Central memory CD4-positive, alpha-beta T cell (primary cell): ENCODE data around the gene PCSK5.
"Not testable (repeated sequence)": the region's sequence is repeated elsewhere in the genome, so short reads cannot be mapped to it uniquely, and the experiment has no call there.

ENCODE experiments used
- DNase-seq: peaks from one replicate; pipeline ENCODE4 v3.0.0; 2022

PCSK5 gene

DNA sequence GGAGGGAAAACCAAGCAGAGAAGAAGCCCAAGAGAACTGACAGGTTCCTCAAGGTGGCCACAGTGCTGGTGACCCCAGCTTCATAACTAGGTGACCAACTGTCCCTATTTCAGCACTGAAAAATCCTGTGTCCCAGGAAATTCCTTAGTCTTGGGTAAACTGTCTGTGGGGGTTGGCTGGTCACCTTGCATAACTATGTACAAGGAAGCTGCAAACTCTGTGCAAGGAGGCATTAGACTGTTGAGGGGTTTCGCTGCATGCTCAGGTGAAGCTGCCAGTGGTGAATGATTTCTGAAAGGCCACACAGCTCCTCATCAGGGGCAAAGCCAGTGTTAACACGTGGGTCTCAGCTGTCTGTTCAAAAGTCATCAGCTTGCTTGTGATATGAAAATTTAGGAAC, 36.9 kb downstream of the PCSK5 start:
- DNase-seq: no peak

DNA sequence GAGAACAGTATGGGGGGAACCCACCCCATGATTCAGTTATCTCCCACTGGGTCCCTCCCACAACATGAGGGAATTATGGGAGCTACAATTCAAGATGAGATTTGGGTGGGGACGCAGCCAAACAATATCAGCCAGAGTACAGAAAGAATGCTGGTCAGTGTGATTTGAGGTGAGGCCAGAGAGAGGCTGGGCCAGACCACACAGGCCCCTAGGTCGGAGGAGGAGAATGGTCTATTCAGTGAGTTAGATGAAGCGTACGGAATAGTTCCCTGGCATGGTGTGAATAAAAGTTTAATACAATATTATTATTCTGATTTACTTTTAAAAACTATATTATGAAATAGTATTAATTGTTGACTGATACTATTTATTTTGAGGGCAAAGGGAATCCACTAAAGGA, 39.7 kb downstream of the PCSK5 start:
- no peak for DNase-seq

DNA sequence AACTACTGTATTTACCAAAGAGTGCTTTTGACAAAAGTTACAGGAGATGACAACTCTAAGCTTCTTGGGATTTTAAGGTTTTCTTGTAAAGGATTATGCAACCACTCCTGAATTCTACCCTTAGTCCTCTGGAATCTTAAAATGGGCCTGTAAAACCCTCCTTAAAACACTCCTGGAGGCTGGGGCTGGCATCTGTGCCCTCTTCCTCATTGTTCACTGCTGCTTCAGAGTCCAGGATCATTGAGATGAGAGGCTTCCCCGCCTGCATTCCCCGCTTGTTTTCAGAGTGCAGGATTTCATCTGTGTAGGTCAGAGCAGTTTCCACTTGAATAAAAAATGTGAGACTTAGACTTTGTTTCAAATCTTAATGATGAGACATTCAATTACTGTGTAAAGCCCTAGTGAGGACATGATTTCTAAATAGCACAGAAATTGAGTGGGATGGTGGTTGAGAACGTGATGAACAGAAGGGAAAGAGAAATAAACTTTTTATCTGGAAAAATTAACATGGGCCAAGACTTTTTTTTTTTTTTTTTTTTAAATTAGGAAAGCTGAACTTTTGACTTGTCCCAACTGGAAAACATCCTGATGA, 40.4 kb downstream of the PCSK5 start:
- no peak for DNase-seq

- DNase-seq: no peak
These were observed 43.5 kb downstream of the PCSK5 start for GRCh38 chr9:75933982-75934381.

- DNase-seq: no peak
These were observed 45.1 kb downstream of the PCSK5 start for GRCh38 chr9:75935591-75935990.

DNA sequence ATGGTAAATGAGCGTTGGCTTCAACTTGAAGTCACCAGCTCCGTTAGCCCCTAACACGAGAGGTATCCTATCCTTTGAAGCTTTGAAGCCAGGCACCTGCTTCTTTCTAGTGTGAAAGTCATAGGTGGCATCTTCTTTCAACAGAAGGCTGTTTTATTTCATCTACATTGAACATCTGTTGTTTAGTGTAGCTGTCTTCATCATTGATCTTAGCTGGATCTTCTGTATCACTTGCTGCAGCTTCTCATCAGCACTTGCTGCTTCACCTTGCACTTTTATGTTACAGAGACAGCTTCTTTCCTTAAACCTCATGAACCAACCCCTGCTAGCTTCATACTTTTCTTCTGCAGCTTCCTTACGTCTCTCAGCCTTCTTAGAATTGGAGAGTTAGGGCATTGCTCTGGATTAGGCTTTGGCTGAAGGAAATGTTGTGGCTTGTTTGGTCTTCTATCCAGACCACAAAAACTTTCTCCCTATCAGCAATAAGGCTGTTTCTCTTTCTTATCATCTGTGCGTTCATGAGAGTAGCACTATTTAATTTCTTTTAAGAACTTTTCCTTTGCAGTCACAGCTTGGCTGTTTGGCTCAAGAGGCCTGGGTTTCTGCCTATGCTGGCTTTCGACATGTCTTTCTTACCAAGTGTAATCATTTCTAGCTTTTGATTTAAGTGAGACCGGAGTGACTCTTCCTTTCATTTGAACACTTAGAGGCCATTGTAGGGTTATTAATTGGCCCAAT, 47.2 kb downstream of the PCSK5 start:
- no peak for DNase-seq

DNA sequence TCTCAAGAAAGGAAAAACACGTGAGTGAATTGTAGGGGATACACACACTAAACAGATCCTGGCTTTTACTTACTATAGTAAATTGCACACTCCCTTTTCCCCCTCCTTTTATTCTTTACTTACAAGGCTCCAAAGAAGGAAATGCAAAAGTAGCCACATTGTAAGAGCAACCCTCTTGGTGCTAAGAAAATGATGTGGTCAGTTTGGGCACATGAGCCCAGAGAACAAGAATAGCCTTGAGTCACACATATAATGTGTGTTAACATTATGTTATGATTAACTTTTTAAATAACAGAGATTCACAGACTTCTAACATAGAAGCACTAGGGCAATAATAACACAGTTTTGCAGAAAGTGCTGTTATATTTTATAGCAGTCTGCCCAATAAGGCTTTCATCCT, 48.5 kb downstream of the PCSK5 start:
- DNase-seq: no peak

- DNase-seq: no peak
These were observed 49.2 kb downstream of the PCSK5 start for GRCh38 chr9:75939536-75940111.

GRCh38 chr9:75941066-75941465, 50.6 kb downstream of the PCSK5 start:
- DNase-seq: no peak

GRCh38 chr9:75941577-75942311, 51.3 kb downstream of the PCSK5 start:
- no peak for DNase-seq

GRCh38 chr9:75946766-75947165, 56.3 kb downstream of the PCSK5 start:
- no peak for DNase-seq

DNA sequence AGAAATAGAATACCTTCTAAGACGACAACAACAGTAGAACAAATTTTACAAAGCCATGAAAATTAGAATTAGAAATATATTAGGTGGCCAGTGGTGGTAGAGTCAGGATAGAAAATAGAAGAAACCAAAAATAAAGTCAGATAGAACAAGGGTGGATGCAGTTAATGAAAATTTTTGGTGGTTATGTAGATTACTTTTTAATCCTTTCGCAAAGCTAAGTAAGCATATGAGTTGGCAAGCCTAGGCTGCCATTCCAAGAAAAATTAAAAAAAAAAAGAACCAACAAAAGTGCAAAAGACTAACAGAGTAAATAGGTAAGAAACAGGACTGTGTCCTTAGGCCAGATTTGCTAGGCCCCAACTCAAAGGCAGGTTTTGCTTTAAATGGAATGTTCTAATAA, 56.8 kb downstream of the PCSK5 start:
- DNase-seq: no peak

GRCh38 chr9:75950998-75951397, 60.5 kb downstream of the PCSK5 start:
- DNase-seq: no peak

DNA sequence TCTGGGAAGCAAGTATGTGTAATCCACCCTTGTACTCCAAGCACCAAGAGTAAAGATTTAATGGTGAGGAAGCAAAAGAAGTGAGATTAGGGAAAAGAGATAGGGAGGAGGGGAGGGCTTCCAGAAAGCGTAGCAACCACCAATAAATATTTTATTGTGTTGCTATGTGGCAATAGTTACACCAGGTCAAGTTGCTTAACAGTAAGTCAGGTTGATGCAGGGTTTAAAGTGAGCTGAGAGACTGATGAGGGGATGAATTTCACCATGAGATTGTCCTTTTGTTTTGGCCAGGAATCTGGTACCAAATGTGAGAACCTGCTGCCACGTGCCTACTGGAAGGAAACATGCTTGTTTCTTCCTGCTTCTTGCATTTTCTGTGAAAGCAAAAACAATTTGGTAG, 62.7 kb downstream of the PCSK5 start:
- no peak for DNase-seq

- no peak for DNase-seq
These were observed 65.7 kb downstream of the PCSK5 start for GRCh38 chr9:75956161-75956560.

GRCh38 chr9:75957116-75957515, 66.6 kb downstream of the PCSK5 start:
- no peak for DNase-seq

DNA sequence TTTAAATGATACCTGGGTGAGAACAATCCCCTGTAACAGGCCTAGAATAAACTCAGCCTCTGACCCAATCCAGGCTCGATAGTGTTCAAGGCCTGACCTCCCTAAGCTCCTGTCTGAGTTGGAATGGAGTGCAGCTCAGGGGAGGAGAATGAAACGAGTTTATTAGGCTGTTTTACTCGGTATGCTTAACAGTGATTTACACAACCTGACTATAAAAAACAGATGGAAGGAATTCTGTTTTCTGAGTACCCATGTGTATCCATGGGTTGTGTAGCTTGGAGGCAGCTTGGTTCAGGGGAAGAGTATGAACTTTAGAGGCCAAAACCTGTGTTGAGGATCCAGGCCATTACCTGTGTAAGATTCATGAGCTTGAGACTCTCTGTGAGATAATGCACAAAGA, 67.8 kb downstream of the PCSK5 start:
- no peak for DNase-seq

DNA sequence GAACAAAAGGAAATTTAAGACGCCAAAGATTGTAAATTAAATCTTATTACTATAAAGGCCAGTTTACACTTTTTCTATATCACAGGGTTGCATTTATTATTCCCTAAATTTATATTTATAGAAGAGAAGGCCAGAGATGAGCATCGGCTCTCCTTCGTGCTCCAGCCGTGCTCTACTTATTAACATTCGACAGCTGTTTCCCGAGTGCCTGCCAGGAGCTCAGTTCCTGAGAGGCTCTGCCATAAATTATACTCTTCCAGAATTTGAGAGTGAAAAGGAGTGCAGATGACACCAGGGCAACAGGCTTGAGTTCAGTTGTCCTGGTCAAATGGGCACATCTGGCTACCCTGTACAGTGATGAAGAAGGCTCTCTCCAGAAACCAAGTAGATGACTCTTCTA, 70.1 kb downstream of the PCSK5 start:
- DNase-seq: no peak

- no peak for DNase-seq
These were observed 71.7 kb downstream of the PCSK5 start for GRCh38 chr9:75962013-75962661.

GRCh38 chr9:75962662-75963036, 72.2 kb downstream of the PCSK5 start:
- DNase-seq: no peak

- not testable (repeated sequence) for DNase-seq
These were observed 72.8 kb downstream of the PCSK5 start for GRCh38 chr9:75963321-75963720.

DNA sequence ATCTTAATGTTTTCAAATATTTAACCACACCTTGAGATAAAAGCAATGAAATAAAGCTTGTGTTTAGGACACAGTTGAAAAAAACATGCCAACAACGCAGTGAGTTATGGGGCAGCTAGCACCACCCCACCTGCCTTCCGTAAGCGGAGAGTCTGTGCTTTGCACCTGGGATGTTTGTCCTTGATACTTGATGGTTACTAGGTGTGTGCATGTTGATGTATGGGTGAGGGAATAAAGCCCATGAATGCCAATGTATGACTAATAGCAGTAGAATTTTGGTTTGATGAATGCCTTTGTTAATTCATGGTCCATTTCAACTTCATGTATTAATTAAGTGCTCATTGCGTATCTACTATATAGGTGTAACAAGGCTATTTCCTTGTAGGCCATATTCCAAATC, 74.0 kb downstream of the PCSK5 start:
- no peak for DNase-seq

GRCh38 chr9:75965231-75965630, 74.8 kb downstream of the PCSK5 start:
- DNase-seq: no peak
